ENCODE measurements around the gene RPL10.

GRCh38 chrX:154396973-154397887 is 947 bp upstream of the RPL10 start:
- TF ChIP-seq CREB5 (CRISPR knock-in tag; IDR thresholded peaks at IDR 0.05; ENCODE audit: low read depth) (no peak), ARNTL (CRISPR knock-in tag; IDR thresholded peaks at IDR 0.05; ENCODE audit: borderline replicate concordance, low read depth) (no peak), ZFP30 (CRISPR knock-in tag; IDR thresholded peaks at IDR 0.05) (no peak), PATZ1 (CRISPR knock-in tag; IDR thresholded peaks at IDR 0.05; ENCODE audit: borderline replicate concordance) (no peak), CSDC2 (CRISPR knock-in tag; IDR thresholded peaks at IDR 0.05) (no peak)

All from SK-N-SH treated with all-trans-retinoic acid at 6 μM for 48 hours (cell line).